SH-SY5Y (cell line): Measurements from ENCODE around the gene ZC3H14.

Source experiments
- GATA2 ChIP-seq: IDR thresholded peaks from 2 replicates; pipeline ENCODE4 v1.6.1; 2011; ENCODE audit warnings: mild to moderate bottlenecking, low read depth, low read length
- GATA3 ChIP-seq: IDR thresholded peaks from 2 replicates; pipeline ENCODE4 v1.6.1; 2011; ENCODE audit warnings: low read depth, mild to moderate bottlenecking, low read length, moderate library complexity

GRCh38 chr14:88545256-88545655, 17.6 kb upstream of the ZC3H14 start:
- TF ChIP-seq GATA2 (no peak), GATA3 (no peak)
